Measurements from ENCODE around the gene LSM6.

Gene LSM6

DNA sequence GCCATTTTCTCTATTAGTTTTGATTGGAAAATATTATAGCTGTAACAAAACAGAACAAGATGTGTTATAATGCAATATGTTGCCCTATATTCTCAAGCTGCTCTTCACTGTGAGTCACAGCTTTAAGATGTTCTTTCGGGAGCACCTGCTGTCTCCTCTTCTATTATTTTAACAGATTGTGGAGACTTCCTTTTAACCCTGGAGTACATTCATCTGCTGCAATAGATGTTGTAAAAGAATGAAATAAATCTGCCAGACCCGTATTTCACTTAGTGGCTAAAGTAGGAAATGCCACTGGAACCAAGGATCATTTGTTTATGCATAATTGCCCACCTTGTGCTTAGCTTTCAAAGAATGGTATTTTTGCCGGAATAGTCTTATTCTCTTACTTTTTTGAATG, 11.1 kb downstream of the LSM6 start:
- DNase-seq, result no peak

DNA sequence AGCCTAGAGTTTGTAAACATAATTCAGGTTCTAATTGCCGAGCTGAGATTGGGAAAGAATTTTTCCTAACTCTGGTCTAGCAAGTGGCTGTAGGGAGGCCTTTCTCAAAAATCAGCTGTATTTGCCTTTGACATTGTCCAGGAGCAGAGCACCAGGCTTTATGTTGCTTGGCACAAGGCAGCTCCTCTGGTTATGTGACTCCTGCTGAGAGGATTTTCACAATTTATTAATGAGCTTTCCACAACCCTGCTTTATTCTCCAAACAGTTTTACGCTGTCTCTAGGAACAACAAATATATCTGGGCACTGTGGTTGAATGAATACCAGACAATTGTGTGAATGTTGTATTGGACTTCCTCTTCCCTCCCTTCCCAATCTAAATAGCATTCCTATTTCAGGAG, 14.9 kb downstream of the LSM6 start:
- no peak for DNase-seq

DNA sequence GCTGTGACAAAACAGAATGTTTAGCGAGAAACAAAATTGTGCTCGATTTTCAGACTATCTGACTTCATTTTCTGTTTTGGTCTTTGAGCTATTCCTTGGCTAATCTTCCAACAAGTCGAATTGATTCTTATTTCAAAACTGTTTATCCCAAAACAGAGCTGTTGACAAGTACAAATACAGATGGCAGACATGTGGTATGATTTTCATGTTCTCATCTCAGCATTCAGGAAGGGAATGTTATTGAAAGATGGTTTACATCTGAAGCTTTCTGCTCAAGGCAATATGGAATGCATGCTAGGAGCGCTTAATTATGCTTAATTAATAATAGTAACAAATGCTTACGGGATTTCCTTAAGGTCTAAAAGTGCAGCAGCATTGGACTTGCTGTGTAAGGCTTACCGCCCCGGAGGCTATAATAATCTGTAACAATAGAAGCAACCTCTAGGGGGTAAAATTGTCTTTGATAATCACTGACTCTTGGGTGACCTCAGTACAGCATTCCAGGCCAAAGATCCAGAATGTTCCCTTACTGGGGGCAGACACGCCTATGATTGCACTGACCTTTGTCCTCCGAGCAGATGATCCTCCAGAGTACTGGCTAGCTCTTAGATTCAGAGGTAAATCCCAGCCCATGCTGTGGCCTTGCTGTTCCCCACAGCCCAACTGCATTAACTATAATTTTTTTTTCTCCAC, 16.4 kb downstream of the LSM6 start:
- DNase-seq, result no peak

DNA sequence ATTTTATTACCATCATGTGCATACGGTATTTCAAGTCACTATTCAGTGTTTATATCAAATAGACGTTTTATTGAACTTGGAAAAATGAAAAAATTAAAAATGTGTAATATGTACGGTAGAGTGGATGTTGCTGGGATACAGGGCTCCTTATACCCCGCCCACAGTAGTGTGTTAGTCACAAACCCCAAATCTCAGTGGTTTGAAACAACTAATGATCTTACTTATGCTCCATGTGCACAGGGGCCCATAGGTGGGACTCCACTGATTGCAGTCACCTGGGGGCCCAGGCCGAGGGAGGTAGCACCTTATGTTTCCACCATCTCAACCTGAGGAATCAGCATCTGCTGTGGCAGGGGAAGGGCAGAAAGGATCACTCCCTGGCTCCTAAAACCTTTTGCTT, 18.1 kb downstream of the LSM6 start:
- no peak for DNase-seq

DNA sequence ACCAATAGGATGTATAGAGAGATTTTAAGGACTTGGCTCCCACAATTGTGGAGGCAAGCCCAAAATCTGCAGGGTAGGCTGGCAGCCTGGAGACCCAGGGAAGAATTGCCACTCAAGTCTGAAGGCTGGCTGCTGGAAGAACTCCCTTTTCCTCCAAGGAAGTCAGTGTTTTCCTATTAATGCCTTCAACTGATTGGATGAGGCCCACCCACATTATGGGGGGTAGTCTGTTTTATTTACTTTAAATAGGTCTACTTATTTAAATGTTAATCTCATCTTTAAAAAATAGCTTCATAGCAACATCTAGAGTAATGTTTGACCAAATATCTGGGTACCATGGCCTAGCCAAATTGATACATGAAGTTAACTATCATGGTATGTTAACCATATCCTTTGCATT, 18.7 kb downstream of the LSM6 start:
- no peak for DNase-seq

DNA sequence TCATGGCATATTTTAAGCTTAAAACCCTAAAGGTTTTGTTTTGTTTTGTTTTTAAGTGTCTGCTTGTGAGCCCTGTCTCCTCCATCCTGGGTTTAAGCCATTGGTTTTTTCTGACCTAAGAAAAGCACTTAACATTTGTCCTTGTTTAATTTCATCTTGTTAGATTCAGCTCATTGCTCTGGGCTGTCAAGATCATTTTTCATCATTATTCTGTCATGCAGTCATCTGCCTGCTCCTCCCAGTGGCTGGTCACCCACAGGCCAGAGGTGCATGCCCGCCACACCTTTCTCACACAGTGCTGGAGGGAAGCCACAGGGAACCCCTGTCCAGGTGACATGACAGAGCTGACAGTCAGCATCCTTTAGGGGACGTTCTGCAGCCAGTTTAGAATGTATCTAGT, 27.1 kb downstream of the LSM6 start:
- DNase-seq, result no peak

DNA sequence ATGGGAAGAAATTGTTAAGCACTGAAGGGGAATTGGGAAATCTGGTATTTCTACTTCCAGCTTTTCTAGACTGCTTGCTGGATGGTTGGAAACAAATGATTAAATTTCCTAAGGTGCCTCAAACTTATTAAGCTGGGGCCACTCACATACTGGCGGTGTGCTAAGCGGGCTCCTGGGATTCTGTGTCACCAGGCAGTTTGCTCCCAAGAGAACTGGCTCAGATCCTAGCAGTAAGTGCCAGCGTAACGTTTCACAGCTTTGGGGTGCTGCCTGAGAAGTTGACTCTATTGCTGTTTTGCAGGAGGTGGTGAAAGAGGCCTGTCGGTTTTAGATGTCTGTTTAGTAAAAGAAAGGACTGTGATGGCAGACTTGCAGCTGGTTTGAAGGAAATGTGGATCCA, 31.9 kb downstream of the LSM6 start:
- DNase-seq, result no peak

DNA sequence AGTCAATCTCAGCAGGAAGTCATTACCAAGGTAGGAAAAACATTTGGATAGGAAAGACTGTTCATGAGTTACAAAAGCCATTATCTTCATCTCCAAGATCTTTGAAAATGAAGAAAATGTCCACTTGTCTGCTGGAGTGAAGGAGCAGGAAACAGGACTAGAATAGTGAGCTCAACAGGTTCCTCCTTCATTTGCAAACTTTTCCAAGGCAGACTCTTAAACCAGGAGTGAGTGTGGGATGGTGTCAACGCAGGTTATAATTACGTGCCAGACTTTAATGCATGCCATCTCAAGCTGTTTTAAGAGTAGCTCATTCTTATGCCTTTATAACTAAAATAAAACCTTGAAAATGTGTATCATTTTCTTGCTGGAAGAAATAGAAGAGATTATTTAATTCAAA, 35.4 kb downstream of the LSM6 start:
- no peak for DNase-seq

DNA sequence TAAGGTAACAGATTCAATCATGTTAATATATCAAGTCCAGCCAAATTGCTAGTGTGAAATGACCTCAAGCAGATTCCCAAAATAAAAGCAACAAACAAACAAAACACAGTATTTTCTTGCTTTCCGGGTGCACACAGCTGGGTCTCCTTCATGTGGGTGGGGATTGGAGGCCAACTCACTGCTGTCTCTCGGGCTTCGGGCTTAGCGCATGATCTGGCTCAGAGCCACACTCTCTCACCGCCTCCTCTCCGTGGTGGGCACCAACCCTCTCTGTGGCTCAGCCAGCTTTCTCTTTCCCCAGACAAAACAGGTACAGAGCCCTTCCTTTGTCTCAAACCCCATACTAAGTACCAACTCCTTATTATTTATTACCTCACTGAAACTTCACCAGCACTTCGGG, 35.9 kb downstream of the LSM6 start:
- DNase-seq, result no peak

DNA sequence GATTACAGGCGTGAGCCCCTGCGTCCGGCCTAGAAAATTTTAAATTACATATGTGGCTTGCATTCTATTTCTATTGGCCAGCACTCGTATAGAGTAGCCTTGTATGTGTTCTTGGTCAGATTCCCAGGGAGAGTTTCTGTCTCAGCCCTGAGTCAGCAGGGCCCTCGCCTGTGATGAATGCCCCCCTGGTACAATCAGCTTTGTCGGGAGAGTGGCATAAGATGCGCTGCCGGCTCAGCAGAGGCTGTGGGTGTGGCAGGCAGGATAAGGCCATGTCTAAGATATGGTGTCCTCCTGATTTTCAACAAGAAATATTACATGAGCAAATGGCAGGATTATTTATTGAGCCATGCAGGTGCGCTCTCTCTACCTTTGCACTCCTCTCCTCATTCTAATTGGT, 37.3 kb downstream of the LSM6 start:
- DNase-seq, result no peak

DNA sequence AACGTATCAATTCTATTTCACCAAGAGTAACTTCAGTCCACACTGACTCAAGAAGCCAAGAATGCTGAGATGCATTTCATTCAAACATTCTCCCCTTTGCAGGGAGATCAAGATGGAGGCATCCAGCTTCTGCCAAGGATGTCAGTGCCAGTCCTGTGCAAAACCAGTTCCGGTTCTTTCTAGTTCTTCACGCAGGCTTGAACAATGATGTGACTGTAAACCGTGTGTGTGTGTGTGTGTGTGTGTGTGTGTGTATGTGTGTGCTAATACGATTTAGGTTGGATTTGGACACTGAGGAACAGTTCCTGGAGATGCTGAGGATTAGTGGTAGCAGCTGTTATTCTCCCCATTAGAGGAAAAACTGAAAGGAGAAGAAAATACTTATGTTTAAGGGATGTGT, 38.7 kb downstream of the LSM6 start, which contains the start of gene REELD1:
Gene REELD1 (plus strand): TSS at position 301 of the 400 bp plus-strand sequence. CDS start 2,415 bp downstream, outside the sequence.
- no peak for DNase-seq

DNA sequence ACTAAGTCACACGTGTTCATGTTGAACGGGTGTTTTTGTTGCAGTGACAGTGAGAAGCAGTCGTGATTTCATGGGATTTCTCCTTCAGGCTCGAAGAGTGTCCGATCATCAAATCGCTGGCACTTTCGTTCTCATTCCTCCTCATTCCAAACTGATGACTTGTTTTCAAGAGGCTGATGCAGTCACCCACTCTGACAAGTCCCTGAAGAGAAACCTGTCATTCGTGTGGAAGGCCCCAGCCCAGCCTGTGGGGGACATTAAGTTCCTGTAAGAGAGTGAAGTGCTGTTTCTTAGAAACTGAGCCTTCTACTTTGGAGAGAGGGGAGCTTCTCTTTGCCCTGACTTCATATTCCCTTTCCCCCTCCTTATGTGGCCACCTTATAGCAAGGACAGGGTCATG, 46.8 kb downstream of the LSM6 start:
- DNase-seq, result no peak

DNA sequence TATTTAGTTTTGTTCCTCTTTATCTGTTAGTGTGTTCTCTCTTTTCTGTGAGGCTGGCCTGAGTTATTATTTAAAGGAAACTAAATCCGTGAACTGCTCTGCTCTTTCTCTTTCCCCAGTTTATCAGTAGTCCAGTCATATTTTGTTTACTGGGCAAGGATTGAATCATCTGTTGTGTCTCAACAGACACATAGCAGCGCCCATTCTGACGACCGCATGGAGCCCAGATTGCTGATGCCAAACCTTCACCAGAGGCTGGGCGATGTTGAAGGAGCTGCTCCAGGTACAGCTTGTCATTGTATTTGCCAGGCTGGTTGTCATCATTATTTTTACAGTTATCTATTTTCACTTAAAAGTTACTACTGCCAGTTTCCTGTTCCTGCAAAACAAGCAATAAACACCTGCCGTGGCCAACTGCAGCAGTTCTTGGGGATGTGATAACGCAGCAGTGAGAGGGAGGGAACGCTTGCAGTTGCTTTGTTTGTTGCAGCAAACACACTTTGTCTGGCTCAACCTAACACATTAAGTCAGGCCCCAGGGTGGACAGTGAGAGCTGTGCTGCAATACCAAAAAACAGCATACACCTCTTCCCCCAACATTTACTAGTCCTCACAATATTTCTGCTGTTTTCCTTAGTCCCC, 48.9 kb downstream of the LSM6 start:
- no peak for DNase-seq

DNA sequence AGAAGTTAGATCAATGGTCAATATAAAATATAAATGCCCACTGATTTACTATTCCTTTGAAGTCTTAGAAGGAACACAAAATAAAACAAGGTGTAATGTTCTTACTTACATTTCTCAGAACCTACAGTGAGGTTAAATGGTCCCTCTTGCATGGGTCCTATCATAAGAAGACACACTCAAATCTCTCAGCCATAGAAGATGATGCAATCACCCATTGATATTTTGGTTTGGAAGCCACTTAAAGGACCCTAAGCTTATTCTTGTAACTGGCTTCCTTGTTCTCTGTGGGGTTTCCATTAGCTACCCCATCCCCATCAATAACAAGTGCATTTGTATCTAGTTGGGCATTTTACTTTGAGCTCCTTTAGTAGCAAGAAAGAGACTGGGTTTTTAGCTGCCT, 53.9 kb downstream of the LSM6 start:
- DNase-seq, result no peak

DNA sequence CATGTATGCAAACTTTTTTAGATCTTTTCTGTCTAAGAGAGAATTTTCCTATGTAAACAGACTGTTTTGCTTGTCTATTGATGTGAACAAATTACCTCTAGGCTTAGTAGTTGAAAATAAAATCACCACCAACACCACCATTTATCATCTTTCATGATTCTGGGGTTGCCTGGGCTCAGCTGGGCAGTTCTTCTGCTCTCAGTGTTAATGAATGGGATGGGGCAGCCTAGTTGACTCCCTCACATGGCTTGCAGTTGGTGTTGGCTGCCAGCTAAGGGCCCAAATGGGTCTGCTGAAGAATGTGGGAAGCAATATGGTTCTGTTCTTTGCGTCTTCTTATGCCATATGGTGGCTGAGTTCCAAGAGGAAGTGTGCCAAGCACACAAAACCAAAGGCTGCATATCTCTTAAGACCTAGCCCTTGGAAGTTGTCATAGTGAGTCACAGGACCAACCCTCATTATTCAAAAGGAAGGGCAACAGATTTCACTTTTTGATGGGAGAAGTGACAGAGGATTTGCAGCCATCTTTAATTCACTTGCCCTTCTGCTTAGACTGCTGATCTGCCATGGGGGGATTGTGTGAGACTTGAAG, 56.7 kb downstream of the LSM6 start:
- no peak for DNase-seq

DNA sequence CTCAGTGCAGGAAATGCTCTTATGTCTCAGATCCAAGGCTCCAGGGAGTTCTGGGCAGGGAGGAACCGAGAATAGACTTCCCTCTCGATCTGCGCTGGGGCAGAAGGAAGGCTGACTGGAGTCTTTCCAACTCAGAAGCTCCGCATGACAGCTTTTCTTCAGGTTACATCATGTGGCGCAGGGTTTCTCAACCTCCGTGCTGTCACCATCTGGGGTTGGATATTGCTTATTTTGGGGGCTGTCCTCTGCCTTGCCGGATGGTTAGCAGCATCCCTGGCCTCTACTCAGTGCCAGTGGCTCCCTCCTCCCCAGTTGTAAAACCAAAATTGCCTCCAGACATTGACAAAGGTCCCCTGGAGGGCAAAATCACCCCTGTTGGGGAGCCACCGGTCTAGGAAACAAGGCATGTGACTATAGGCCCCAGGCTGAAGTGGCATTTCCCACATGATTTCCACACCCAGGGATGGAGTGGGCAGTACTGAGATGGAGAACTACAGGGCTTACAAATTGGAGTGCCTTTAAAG, 60.2 kb downstream of the LSM6 start:
- DNase-seq, result no peak

DNA sequence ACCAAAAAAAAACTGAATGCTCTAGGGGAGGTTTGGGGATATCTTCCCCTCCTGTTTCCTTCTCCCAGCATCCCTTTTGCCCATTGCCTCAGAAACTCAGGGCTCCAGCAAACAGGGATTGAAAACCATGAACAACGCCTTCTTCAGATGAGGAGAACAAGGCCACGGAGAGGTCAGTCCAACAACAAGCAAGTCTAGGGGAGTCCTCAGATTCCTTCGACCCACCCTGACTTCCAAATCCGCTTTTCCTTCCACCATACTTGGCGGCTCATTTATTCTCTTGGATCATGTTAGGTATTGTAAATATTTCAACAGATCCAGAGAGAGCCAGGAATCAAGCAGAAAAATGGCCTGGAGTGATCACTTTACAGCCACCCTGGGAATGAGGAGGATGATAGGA, 60.7 kb downstream of the LSM6 start:
- DNase-seq, result no peak

DNA sequence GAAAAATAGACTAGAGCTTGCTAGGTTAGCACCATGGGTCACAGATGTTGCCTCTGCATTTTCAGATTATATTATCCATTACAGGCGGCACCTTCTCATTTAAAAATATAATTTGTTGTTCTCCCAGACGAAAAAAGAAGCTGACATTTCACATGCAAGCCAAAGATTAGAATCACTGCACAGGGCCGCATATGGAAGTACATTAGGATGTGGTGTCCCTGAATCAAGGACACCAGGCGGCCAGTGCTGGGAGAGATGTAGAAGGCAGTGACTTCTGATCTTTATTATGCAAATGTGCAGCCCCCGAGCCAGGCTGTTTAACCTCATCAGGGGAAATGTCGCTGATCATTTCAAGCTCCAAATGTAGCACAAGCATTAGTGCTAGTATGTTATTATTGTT, 61.6 kb downstream of the LSM6 start:
- no peak for DNase-seq

DNA sequence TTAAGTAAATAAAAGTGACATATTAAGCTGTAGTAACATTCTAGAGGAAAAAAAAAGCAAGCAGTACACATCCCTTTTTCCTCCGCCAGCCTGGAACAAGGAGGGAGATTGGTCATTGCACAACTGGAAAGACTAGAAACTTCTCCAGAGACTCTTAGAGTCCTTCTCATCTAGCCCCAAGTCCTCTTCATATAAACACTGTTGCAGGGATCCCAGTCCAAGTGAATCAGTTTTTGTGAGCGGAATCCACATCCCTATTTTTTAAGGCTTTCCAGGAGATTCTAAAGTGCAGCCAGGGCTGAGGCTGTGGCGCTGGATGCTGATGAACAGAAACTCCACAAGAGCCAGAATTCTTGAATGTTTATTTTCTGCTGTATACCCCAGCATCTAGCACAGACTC, 62.6 kb downstream of the LSM6 start:
- DNase-seq, result no peak
